Liver (tissue), 9 donors: ENCODE data around the gene SZT2. TPM values are rescaled to one million over a fixed set of nuclear protein-coding genes. Genes with fewer than 3 reads are reported as not detected.

Experiments used
- DNase-seq: peaks from one replicate; pipeline ENCODE4 v3.0.0-alpha.2; 2017; ENCODE audit warnings: low spot score
- H3K27ac ChIP-seq, 2 donors: one replicate each; pipeline ENCODE4 v1.7.0; 2013; ENCODE audit warnings: inconsistent platforms in 2 of 2, low read length in 2 of 2, control low read depth in 1 of 2, low read depth in 1 of 2, mild to moderate bottlenecking in 1 of 2
- H3K27me3 ChIP-seq, 4 donors: one replicate each; pipeline versions ENCODE4 v1.6.1 to v1.7.0; 2013; ENCODE audit warnings: low read length in 3 of 4, inconsistent platforms in 1 of 4, mild to moderate bottlenecking in 1 of 4, moderate library complexity in 1 of 4; ENCODE audit not compliant: control insufficient read depth in 4 of 4, insufficient read depth in 4 of 4
- H3K36me3 ChIP-seq, 4 donors: one replicate each; pipeline versions ENCODE4 v1.6.1 to v1.7.0; 2013; ENCODE audit warnings: low read length in 3 of 4, mild to moderate bottlenecking in 3 of 4, low read depth in 1 of 4, moderate library complexity in 1 of 4; ENCODE audit not compliant: control insufficient read depth in 4 of 4, insufficient read depth in 3 of 4
- H3K4me1 ChIP-seq, 4 donors: one replicate each; pipeline versions ENCODE4 v1.6.1 to v1.7.0; 2013; ENCODE audit warnings: low read length in 3 of 4, mild to moderate bottlenecking in 3 of 4, moderate library complexity in 1 of 4; ENCODE audit not compliant: control insufficient read depth in 4 of 4, insufficient read depth in 4 of 4
- H3K4me3 ChIP-seq, 3 donors: one replicate each; pipeline versions ENCODE4 v1.6.1 to v1.7.0; 2013; ENCODE audit warnings: low read length in 3 of 3, control low read depth in 1 of 3, low read depth in 1 of 3, mild to moderate bottlenecking in 1 of 3
- H3K9ac ChIP-seq, 2 donors: one replicate each; pipeline ENCODE4 v1.7.0; 2013; ENCODE audit warnings: low read length in 2 of 2, mild to moderate bottlenecking in 2 of 2, moderate library complexity in 2 of 2, control low read depth in 1 of 2, low read depth in 1 of 2
- H3K9me3 ChIP-seq, 4 donors: one replicate each; pipeline versions ENCODE4 v1.6.1 to v1.7.0; 2013; ENCODE audit warnings: low read length in 3 of 4; ENCODE audit not compliant: control insufficient read depth in 4 of 4
- ATF3 ChIP-seq: IDR thresholded peaks from 2 replicates; pipeline ENCODE4 v1.6.1; 2016; ENCODE audit warnings: antibody characterized with exemption
- FOXA1 ChIP-seq: IDR thresholded peaks from 2 replicates; pipeline ENCODE4 v1.6.1; 2016; ENCODE audit warnings: antibody characterized with exemption
- JUND ChIP-seq, 2 donors: IDR thresholded peaks; 2 replicates each; pipeline ENCODE4 v1.6.1; 2016; ENCODE audit warnings: antibody characterized with exemption in 2 of 2
- NR2F2 ChIP-seq: IDR thresholded peaks from 2 replicates; pipeline ENCODE4 v1.6.1; 2016; ENCODE audit warnings: antibody characterized with exemption
- TAF1 ChIP-seq: conservative IDR thresholded peaks from 2 replicates; pipeline ENCODE4 v1.6.1; 2016; ENCODE audit warnings: antibody characterized with exemption, mild to moderate bottlenecking
- YY1 ChIP-seq: IDR thresholded peaks from 2 replicates; pipeline ENCODE4 v1.6.1; 2016; ENCODE audit warnings: antibody characterized with exemption, mild to moderate bottlenecking
- WGBS: extraction: QIAGEN DNeasy Blood & Tissue Kit; methylation state at CpG from one replicate; pipeline ENCODE4 v1.1.7; 2013; 5-methylcytosine and 5-hydroxymethylcytosine counted together
- polyA plus RNA-seq, 2 donors: library from polyadenylated mRNA; stranded (reverse) in 1 of 2; unstranded in 1 of 2; fragments of 200-250 nt in 1 of 2; fragments of >200 nt in 1 of 2; fragmentation: Nextera tagmentation in 1 of 2; extraction: Ambion mirVana in 1 of 2; gene quantifications; one replicate each; pipeline versions ENCODE4 v1.2.1 to v1.2.3, GENCODE V29; 2013 to 2015
- total RNA-seq, 2 donors: library from RNA; depleted of rRNA; stranded (reverse); fragments of >200 nt; gene quantifications; one replicate each; pipeline ENCODE4 v1.2.3, GENCODE V29; 2014
- TF ChIP-seq, protein P1 (sequence below): IDR thresholded peaks from 2 replicates; pipeline ENCODE4 v1.6.1; 2016; ENCODE audit warnings: antibody characterized with exemption
- TF ChIP-seq, protein P2 (sequence below): IDR thresholded peaks from 2 replicates; pipeline ENCODE4 v1.6.1; 2016; ENCODE audit warnings: antibody characterized with exemption, mild to moderate bottlenecking
- donor health status: healthy.
- donor health status: healthy.
- donor health status: healthy.
- donor health status: healthy.
- donor health status: healthy.

Gene SZT2
- total and polyA plus RNA-seq, 4 donors = 4.8 to 31.0 (median 11.9) TPM

DNA sequence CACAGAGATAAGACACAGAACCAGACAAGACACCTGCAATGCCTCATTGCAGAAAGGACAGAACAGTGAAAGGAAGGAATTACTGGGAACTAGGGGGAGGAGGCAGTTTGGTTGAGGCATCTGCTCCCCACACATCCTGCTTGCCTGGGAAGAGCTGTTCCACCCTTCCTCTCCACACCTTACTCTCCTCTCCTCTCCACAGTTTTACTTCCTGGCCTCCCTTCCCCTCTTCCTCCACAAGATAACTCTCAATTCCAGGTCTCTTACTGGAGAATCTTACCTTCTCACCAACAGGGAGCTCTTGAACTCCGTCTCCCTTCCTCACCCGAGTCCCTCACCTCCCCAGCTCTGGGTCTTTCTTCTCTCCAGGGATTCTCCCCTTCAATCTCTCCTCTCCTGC, 24.0 kb upstream of the SZT2 start:
- Histone ChIP-seq H3K9ac (no peak overlapping the region), H3K9me3 (no peaks in the 10 kb centered on the region), H3K27me3 (no peaks in the 10 kb centered on the region), H3K27ac (no peak overlapping the region), H3K4me1 (peaks cover 7 to 22% (median 16%) of the 10 kb centered on the region in 4 donors), H3K4me3 (no peak overlapping the region), H3K36me3 (peaks cover 2 to 36% (median 20%) of the 10 kb centered on the region in 4 donors)
- TF ChIP-seq TAF1 (no peak), YY1 (no peak), FOXA1 (no peak)
- DNase-seq = no peak
- WGBS = 88% methylated on average over 2 of the region's 2 CpGs

DNA sequence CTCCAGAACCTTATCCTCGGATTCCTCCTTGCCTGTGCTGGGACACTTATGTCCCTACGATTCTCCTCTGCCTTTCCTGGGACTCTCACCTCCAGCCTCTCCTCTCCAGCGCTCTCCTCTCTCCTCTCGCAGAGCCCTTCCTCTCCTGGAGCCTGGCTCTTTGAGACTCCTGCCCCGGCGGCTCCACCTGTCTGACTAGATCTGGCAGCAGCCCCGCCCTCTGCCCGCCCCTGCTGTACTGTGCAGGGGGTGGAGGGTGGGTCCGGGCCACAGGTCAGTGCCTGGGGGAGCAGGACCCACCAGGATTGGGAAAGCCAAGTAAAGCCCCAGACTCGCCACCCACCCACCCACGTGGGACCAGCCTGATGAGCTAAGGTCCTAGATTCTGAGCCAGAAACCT, 23.5 kb upstream of the SZT2 start:
- peak; percentile 79 for DNase-seq
- peaks cover 2 to 32% (median 19%) of the 10 kb centered on the region in 4 donors for H3K36me3 ChIP-seq
- peaks cover 7 to 22% (median 16%) of the 10 kb centered on the region in 4 donors for H3K4me1 ChIP-seq
- TF ChIP-seq TAF1 = no peak
- TF ChIP-seq, protein P1, sequence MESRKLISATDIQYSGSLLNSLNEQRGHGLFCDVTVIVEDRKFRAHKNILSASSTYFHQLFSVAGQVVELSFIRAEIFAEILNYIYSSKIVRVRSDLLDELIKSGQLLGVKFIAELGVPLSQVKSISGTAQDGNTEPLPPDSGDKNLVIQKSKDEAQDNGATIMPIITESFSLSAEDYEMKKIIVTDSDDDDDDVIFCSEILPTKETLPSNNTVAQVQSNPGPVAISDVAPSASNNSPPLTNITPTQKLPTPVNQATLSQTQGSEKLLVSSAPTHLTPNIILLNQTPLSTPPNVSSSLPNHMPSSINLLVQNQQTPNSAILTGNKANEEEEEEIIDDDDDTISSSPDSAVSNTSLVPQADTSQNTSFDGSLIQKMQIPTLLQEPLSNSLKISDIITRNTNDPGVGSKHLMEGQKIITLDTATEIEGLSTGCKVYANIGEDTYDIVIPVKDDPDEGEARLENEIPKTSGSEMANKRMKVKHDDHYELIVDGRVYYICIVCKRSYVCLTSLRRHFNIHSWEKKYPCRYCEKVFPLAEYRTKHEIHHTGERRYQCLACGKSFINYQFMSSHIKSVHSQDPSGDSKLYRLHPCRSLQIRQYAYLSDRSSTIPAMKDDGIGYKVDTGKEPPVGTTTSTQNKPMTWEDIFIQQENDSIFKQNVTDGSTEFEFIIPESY = no peak
- no peak for TF ChIP-seq ATF3
- TF ChIP-seq JUND (IDR thresholded peaks at IDR 0.05) = no peak
- no peak for TF ChIP-seq NR2F2
- no peak overlapping the region for H3K9ac ChIP-seq
- no peaks in the 10 kb centered on the region for H3K9me3 ChIP-seq
- H3K4me3 ChIP-seq = no peak overlapping the region
- no peak overlapping the region for H3K27ac ChIP-seq
- 71% methylated on average over 11 of the region's 11 CpGs for WGBS
- no peaks in the 10 kb centered on the region for H3K27me3 ChIP-seq

- Histone ChIP-seq H3K4me3 (peak overlapping the region in 2 of 3 donors; percentile 52 to 71), H3K27me3 (no peaks in the 10 kb centered on the region), H3K9ac (no peak overlapping the region), H3K36me3 (peaks cover 2 to 28% (median 17%) of the 10 kb centered on the region in 4 donors), H3K9me3 (no peaks in the 10 kb centered on the region), H3K4me1 (peaks cover 7 to 22% (median 16%) of the 10 kb centered on the region in 4 donors), H3K27ac (peak overlapping the region in 1 of 2 donors; percentile 86)
- WGBS = 42% methylated on average over 5 of the region's 5 CpGs
- TF ChIP-seq, protein P2, sequence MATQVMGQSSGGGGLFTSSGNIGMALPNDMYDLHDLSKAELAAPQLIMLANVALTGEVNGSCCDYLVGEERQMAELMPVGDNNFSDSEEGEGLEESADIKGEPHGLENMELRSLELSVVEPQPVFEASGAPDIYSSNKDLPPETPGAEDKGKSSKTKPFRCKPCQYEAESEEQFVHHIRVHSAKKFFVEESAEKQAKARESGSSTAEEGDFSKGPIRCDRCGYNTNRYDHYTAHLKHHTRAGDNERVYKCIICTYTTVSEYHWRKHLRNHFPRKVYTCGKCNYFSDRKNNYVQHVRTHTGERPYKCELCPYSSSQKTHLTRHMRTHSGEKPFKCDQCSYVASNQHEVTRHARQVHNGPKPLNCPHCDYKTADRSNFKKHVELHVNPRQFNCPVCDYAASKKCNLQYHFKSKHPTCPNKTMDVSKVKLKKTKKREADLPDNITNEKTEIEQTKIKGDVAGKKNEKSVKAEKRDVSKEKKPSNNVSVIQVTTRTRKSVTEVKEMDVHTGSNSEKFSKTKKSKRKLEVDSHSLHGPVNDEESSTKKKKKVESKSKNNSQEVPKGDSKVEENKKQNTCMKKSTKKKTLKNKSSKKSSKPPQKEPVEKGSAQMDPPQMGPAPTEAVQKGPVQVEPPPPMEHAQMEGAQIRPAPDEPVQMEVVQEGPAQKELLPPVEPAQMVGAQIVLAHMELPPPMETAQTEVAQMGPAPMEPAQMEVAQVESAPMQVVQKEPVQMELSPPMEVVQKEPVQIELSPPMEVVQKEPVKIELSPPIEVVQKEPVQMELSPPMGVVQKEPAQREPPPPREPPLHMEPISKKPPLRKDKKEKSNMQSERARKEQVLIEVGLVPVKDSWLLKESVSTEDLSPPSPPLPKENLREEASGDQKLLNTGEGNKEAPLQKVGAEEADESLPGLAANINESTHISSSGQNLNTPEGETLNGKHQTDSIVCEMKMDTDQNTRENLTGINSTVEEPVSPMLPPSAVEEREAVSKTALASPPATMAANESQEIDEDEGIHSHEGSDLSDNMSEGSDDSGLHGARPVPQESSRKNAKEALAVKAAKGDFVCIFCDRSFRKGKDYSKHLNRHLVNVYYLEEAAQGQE = no peak
- DNase-seq = no peak
These were observed 23.1 kb upstream of the SZT2 start for GRCh38 chr1:43366601-43367025.
